ELR (cell line): ENCODE measurements around the gene ATP5F1E.
"Not testable (repeated sequence)": the region's sequence is repeated elsewhere in the genome, so short reads cannot be mapped to it uniquely, and the experiment has no call there.

ENCODE experiments used
- DNase-seq: peaks from one replicate; pipeline ENCODE4 v3.0.0-alpha.2; 2015; ENCODE audit warnings: low read depth

Gene ATP5F1E

GRCh38 chr20:59042796-59043631 lies 10.9 kb upstream of the ATP5F1E start:
- DNase-seq, result peak; percentile 95

GRCh38 chr20:59042151-59042795 lies 10.1 kb upstream of the ATP5F1E start, which contains the start of gene PRELID3B:
Gene PRELID3B (minus strand): TSS chr20:59042786. CDS start chr20:59042730, 56 bp downstream.
- peak; percentile 50 for DNase-seq

GRCh38 chr20:59041487-59041886 lies 9.4 kb upstream of the ATP5F1E start:
- not testable (repeated sequence) for DNase-seq

DNA sequence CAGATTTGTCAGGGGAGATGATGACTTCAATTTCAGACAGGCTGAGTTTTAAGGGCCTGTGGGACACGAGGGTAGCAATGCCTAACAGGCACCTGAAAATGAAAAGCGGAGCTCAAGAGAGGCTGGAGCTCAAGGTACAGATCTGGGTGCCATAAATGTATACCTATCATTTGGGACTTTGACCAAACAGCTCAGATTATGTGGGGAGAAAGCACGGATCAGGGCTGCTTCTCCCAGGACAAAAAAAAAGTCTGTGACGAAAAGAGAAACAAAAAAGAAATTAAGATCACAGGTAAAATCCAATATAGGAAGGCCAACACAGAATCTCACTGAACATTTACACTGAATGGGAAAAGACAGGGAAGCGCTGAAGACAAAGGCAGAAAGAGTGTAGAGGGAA lies 8.5 kb upstream of the ATP5F1E start:
- no peak for DNase-seq

DNA sequence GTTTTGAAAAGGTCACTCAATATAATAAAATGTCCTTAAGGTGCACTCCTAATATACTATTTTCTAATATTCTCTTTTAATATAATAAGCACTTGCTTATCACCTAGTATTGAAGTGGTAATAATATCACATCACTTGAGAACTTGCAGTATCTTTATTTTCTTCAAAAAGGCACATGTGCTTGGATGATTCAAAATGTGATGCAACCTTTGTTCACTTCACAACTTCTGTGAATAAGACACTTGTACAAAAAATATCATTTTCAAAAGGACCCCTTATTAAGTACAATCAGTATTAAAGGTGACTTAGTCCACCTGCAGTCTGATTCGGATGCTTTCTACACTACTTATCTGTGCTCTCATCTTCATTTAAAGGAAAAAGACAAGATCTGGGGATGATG lies 7.1 kb upstream of the ATP5F1E start:
- no peak for DNase-seq

GRCh38 chr20:59037386-59037785 lies 5.3 kb upstream of the ATP5F1E start:
- no peak for DNase-seq

DNA sequence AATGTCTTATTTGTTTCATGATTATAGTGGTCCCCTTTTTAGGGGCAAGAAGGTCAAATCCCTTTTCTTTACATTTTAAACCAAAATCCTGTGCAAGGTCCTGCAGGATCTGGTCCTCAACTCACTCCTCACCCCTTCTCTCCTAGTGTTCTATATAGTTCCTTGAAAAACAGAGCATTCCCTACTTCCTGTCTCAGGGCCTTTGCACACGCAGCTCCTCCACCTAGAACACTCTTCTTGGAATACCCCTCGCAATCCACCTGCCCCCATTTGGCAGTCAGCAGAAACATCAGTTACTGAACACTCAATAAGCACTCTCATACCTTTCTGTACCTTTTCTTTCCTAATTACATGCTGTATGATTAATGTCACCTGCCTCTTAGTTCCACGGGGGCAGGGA lies 3.2 kb upstream of the ATP5F1E start:
- DNase-seq, result no peak

- DNase-seq, result no peak
Measured at GRCh38 chr20:59033616-59034165, 1.6 kb upstream of the ATP5F1E start.

DNA sequence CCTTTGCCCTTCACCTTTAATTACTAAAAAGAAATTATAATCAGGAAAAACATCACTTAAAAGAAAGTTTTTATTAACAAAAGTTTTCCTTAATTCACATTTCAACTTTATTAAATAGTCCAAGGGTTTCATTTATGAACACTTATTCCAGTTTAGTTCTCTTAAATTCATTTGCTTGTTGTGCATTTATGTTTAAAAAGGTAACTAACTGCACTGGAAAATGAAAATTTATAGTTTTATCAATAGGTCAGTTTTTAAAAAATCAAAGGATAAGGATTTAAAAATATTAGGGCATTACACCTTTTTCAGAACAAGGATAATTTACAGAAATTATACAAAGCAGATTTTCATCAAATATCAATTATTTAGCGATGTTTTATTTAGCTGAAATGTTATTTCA lies 958 bp upstream of the ATP5F1E start:
- no peak for DNase-seq

GRCh38 chr20:59032713-59033059 lies 551 bp upstream of the ATP5F1E start:
- DNase-seq, result peak; percentile 72

- peak; percentile 38 for DNase-seq
Measured at GRCh38 chr20:59031564-59032022, 542 bp downstream of the ATP5F1E start.

GRCh38 chr20:59030911-59031563 lies 1.1 kb downstream of the ATP5F1E start:
- DNase-seq, result no peak

DNA sequence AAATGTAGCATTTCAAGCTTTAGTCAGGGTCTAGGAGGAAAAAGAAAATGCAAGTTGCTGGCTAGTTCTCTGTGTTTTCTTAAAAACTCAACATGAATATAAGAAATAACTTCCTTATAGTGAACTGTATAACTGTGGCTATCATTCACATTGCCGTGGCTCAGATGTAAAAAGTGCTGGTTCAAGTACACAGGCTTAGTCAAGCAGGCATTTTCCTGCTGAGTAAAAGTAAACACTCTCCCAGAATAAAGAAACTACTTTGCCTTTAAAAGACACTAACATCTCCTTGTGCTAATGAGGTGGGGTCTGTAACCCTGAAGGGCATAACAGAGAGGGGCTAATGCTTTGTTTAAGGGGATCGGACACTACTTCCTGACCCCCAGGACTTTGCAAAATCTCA lies 3.3 kb downstream of the ATP5F1E start:
- DNase-seq, result peak; percentile 28

- peak; percentile 67 for DNase-seq
Measured at GRCh38 chr20:59027741-59028320, 4.3 kb downstream of the ATP5F1E start.

- DNase-seq, result no peak
Measured at GRCh38 chr20:59026904-59027740, 5.0 kb downstream of the ATP5F1E start.

DNA sequence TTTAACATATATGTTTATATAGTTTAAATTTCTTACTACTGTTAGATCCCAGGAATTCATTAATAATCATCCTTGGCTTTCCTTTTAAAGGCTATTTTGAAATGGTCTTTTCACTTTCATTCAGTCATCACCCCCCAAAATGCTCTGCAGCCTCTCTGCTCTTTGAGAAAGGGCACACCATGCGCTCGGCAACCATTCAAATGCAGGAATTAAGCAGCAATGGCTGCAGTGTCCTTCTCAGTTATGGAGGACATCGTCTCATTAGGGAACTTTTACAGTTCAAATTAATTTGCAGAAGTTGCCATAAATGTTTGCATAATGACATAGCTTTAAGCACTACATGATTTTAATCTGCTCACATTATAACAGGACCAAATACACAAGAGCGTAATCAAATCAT lies 6.6 kb downstream of the ATP5F1E start:
- no peak for DNase-seq

DNA sequence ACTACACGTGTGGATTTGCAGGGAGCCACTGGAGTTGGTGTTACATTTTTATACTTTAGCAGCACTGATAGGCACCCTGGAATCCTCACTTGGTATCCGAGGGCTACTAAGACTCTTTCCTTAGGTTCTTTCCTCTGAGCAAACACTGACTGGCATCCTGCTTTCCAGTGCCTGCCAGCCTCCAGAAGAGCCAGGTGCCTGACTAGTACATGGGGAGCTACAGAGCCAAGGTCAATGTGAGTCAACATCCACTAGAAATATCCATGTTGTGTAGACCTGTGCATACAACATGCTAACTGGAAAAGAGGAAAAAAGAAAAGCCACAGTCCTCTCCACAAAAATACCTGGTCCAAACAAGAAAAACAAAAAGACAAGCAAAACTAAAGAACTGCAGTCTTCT lies 7.0 kb downstream of the ATP5F1E start:
- no peak for DNase-seq

GRCh38 chr20:59024111-59024530 lies 8.0 kb downstream of the ATP5F1E start:
- no peak for DNase-seq

GRCh38 chr20:59023616-59024015 lies 8.5 kb downstream of the ATP5F1E start:
- no peak for DNase-seq

- no peak for DNase-seq
Measured at GRCh38 chr20:59022754-59023153, 9.4 kb downstream of the ATP5F1E start.

- peak; percentile 87 for DNase-seq
Measured at GRCh38 chr20:59020938-59021551, 11.1 kb downstream of the ATP5F1E start.
